LNCAP (cell line): ENCODE results near the gene CENPW.
A peak's percentile ranks its signal among the peaks of the same experiment; 100 is the strongest.

Experiments
- TF ChIP-seq, protein P1 (sequence below): fragments of 450-650 bp; IDR thresholded peaks from 2 replicates; pipeline ENCODE4 v1.5.1; 2017; ENCODE audit warnings: mild to moderate bottlenecking

Gene CENPW

DNA sequence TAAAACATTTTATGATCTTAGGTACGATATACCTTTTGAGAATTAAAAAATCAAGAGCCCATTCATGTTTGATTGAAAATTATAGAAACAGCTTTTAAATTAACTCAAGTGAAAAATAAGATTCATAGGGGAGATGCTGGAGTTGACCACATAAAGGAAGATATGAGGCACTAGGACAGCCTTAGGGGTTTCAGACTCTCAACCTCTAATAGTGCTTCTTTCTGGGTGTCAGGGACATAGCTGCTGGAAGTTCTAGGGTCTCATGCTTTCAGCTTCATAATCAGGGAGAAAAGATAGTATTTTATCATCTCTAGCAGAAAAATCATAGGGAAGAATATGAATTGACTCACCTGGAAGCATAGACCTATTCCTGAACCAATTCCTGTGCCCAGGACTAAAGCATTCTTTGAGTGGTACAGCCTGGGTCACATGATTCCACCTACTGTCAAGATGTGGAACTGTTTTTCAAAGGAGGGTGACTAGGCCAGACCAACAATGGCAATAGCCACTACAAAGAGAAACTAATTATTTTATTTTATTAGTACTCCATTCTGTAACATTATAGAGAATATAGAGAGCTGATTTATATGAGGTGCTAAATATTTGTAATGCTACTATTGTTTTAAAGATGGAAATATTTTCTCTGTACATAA lies 27.8 kb upstream of the CENPW start:
- TF ChIP-seq, protein P1, sequence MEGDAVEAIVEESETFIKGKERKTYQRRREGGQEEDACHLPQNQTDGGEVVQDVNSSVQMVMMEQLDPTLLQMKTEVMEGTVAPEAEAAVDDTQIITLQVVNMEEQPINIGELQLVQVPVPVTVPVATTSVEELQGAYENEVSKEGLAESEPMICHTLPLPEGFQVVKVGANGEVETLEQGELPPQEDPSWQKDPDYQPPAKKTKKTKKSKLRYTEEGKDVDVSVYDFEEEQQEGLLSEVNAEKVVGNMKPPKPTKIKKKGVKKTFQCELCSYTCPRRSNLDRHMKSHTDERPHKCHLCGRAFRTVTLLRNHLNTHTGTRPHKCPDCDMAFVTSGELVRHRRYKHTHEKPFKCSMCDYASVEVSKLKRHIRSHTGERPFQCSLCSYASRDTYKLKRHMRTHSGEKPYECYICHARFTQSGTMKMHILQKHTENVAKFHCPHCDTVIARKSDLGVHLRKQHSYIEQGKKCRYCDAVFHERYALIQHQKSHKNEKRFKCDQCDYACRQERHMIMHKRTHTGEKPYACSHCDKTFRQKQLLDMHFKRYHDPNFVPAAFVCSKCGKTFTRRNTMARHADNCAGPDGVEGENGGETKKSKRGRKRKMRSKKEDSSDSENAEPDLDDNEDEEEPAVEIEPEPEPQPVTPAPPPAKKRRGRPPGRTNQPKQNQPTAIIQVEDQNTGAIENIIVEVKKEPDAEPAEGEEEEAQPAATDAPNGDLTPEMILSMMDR, result peak; percentile 37; the same call in 1 of the 2 replicates

DNA sequence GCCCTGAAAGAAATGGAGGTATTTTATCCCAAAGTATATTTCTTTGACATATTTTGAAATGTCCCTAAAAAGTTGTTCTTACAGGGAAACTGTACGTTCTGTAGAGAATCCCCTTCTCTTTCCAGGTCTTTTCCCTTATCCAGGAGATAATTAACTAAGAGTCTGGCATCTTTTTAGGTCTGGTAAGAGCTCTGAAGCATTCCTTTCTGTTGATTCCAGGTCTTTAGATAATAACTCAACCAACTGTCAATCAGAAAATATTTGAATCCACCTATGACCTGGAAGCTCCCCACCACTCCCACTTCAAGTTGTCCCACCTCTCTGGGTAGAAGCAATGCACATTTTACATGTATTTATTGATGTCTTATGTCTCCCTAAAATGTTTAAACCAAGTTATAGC lies 26.0 kb upstream of the CENPW start:
- TF ChIP-seq, protein P1, result no peak

DNA sequence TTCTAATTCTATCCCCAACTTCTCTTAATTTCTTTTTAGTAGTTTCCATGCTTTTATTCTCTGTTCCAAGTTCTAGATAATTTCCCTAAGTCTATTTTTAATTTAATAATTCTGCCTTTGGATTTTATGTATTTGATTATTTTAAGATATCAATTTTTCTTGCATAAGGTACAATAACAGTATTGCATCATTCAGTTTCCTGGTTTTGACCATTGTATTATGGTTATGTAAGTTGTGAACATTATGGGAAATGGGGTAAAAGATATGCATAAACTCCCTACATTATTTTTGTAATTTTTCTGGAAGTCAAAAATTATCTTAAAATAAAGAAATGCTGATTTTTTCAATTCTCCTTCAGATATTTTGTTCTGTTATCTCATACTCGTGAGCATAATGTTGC lies 21.1 kb upstream of the CENPW start:
- TF ChIP-seq, protein P1, result no peak

DNA sequence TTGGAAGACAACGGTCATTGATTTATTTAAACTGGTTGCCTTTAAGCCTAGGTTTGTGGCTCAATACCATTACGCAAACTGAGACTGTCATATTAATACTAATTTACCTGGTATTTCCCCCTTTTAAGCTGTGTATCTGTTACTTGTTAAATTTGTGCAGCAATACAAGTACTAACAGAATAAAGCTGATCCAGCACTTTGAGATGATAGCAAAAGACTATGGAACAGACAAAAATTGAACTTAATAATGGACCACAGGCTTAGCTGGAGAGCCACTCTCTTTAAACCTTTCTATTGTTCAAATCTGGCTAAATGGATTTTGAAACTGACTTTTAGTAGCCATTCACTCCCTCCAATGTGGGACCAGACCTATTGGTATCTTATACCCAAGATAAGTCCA lies 6.2 kb upstream of the CENPW start:
- TF ChIP-seq, protein P1, result no peak

DNA sequence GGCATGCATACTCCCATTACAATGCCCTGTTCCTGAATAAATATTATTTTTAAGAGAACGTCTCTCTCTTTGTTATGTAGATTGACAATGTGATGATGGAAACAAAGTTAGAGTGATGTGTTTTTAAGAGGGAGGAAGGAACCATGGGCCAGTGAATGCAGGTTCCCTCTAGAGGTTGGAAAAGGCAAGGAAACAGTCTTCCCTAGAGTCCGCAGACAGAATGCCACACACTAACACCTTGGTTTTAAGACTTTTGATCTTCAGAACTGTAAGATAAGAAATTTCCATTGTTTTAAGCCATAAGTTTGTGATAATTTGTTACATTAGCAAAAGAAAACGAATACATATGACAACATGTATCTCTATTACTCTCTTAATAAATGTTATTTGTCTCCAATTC lies 4.7 kb upstream of the CENPW start:
- TF ChIP-seq, protein P1, result no peak

DNA sequence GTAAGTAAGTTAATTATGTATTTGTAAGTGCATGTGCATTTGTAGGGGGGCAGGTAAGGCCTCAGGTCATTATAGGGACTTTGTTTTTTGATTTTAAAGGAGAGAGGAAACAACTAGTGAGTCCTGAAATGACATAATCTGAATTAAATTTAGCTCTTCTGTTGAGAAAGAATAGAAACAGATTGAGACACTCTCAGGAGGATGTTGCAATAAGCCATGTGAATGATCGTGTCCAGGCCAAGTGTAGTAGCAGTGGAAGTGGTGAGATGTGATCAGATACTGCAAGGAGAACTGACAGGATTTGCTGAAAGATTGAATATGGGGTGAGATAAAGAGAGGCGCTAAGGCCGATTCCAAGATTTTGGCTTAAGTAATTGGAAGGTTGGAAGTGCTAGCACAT lies 2.6 kb upstream of the CENPW start:
- TF ChIP-seq, protein P1, result no peak

DNA sequence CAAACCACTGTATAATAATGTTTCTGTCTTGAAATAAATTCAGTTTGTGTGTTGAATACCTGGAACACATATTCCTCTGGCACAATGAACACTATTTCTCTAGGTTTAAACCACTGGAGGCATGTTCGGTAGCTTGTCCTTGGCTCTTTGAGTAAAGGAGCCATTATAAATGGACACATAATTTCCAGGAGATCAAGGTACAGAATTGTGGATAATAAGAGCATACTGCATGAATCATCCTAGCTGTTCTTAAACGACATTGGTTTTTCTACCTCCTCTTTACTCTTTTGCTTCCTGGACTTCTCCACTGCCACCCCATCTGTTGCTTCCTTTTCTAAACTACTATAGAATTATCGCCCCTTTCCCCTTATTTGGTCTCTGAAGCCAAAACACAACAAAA lies 1.2 kb downstream of the CENPW start:
- TF ChIP-seq, protein P1, result no peak

DNA sequence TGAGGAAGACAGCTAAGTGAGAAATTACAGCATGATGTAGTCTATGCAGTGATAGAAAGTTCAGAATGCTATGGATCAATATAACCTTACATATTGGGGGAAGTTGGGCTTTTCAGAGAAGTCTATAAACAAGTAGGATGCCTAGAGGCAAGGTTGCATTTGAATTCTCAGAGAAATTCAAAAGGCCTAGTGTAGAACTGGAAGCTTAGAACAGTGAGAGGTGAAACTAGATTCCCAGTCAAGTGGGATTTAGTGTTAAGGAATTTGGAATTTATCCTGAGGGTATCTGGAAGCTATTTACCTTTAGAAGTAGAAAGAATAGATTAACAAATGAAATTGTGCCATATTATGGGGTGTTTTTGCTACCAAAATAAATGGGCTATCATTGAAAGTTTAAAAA lies 4.3 kb downstream of the CENPW start:
- TF ChIP-seq, protein P1, result no peak
